ENCODE data around the gene FUT1.

- TF ChIP-seq, protein P1, sequence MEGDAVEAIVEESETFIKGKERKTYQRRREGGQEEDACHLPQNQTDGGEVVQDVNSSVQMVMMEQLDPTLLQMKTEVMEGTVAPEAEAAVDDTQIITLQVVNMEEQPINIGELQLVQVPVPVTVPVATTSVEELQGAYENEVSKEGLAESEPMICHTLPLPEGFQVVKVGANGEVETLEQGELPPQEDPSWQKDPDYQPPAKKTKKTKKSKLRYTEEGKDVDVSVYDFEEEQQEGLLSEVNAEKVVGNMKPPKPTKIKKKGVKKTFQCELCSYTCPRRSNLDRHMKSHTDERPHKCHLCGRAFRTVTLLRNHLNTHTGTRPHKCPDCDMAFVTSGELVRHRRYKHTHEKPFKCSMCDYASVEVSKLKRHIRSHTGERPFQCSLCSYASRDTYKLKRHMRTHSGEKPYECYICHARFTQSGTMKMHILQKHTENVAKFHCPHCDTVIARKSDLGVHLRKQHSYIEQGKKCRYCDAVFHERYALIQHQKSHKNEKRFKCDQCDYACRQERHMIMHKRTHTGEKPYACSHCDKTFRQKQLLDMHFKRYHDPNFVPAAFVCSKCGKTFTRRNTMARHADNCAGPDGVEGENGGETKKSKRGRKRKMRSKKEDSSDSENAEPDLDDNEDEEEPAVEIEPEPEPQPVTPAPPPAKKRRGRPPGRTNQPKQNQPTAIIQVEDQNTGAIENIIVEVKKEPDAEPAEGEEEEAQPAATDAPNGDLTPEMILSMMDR (IDR thresholded peaks at IDR 0.05) = no peak
- TF ChIP-seq POLR2A (IDR thresholded peaks at IDR 0.05; ENCODE audit: low read depth) = no peak
Observed at GRCh38 chr19:48739404-48740163, 12.9 kb downstream of the FUT1 start.
